ENCODE measurements around the gene RIPOR3.
"Not testable (repeated sequence)": the region's sequence is repeated elsewhere in the genome, so short reads cannot be mapped to it uniquely, and the experiment has no call there.

Gene RIPOR3

DNA sequence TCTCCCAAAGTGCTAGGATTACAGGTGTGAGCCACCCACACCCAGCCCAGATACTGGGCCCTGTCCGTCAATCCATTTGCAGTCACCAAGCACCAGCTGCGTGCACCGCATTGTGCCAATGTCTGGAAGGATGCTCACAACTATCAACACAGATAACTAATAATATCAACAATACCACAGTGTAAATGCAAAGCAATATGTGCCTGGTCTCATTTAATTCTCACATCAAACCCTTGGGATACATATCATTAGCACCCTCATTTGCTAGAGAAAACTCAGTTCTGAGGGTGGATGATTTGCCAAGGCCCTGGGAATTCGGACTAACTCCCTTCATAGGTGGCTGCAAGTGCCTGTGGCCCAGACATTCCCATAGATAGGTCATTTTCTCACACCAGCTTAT is 14.5 kb downstream of the RIPOR3 start:
- DNase-seq = no peak

DNA sequence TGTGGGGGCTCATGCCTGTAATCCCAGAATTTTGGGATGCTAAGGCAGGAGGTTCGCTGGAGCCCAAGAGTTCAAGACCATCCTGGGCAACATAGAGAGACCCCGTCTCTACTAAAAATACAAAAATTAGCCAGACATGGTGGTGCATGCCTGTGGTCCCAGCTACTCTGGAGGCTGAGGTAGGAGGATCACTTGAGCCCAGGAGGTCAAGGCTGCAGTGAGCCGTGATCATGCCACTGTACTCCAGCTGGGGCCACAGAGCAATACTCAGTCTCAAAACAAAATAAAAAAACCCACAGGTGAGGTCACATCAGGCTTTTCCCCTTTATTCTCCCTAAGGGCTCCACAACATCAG is 15.0 kb downstream of the RIPOR3 start:
- DNase-seq = not testable (repeated sequence)

DNA sequence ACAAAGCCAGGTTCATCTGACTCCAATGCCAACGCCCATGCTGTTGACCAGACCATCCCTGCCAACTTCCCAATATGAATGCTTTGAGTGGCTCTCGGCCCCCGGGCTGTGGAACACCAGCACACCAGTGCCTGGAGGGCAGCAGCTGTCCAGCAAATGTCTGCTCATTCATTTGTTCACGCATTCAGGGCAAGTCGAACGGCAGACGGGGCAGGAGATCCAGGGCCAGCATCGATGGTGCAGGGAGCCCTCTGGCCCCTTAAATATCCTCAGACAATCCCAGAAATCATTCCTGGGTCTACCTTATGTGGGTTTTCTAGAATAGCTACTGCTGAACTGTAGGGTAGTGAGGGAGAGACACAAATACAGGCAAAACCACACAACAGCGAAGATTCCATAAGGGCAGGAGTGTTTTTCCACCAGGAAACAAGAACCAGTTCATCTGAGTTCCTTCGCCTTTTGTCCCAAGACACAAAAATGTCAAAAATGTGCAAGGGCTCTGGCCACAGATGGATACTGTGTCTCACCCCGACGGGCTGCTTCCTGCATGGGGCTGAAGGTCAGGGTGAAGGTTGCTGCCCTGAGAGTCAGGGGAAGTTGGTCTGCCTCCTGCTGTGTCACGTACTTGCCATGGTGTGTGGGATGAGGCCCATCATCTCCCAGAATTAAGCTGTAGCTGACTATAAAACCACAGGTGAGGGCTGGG is 15.5 kb downstream of the RIPOR3 start:
- peak; percentile 86 for DNase-seq

DNA sequence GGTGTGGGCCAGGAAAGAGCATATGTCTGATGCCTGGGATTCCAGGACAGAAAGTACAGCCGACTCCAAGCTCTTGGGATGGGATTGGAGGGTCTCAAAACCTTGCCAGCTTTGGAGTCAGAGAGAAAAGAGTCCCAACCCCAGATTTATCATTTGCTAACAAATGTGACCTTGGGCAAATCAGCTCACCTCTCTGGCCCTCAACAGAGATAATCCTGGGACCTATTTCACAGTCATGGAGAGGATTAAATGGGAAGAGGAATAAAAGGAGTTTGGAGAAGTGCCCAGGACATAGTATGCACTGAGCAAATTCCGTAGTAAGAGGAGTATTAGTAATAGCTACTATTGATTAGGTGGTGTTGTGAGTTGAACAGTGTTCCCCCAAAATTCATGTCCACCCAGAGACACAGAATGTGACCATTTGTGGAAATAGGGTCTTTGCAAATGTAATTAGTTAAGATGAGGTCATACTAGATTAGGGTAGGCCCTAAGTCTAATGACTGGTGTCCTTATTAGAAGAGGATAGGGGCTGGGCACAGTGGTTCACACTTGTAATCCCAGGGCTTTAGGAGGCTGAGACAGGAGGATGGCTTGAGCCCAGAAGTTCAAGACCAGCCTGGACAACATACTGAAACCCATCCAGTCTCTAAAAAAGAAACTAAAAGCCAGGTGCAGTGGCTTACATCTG is 17.1 kb downstream of the RIPOR3 start:
- DNase-seq = no peak

DNA sequence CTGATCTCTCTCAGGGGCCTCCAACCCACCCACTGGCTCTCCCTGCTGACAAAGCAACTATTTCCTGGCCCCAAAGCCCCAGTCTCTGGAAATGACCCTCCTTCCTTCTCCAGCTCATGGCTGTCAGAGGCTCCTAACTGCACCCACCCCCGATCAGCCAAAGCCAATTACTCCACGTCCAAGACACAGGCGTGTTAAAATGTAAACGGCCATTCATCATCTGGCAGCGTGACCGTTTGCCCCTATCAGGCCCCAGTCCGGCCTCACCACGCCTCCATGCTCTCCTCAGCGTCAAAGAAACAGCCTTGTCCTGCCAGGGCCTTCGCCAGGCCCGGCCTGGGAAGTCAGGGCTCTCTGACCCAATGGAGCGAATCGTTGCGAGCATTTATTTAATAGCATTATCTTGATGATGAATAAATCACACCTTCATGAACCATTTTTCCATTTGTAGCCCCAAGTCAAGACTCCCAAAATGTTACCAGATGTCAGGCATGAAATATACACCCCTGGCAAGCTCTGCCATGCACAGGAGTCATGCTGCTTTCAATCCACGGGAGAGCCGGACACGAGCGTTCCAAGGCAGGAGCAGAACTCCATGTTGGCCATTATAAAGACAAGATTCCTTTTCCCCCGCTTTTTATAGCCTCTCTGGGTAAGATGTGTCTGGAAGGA is 17.7 kb downstream of the RIPOR3 start:
- no peak for DNase-seq

DNA sequence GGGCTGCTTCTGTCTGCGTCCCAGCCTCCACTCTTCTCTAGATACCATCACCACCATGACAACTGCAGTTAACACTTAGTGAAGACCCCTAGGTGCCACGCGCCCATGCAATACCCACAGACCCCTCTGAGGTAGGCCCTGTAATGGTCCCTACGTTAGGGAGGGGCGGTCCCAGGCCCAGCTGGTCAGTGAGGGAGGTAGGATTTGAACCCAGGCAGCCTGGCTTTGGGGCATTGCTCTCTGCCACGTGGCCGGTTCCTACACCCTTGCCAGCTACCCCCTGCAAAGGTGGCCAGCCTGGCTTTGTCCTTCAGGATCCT is 18.2 kb downstream of the RIPOR3 start:
- no peak for DNase-seq

DNA sequence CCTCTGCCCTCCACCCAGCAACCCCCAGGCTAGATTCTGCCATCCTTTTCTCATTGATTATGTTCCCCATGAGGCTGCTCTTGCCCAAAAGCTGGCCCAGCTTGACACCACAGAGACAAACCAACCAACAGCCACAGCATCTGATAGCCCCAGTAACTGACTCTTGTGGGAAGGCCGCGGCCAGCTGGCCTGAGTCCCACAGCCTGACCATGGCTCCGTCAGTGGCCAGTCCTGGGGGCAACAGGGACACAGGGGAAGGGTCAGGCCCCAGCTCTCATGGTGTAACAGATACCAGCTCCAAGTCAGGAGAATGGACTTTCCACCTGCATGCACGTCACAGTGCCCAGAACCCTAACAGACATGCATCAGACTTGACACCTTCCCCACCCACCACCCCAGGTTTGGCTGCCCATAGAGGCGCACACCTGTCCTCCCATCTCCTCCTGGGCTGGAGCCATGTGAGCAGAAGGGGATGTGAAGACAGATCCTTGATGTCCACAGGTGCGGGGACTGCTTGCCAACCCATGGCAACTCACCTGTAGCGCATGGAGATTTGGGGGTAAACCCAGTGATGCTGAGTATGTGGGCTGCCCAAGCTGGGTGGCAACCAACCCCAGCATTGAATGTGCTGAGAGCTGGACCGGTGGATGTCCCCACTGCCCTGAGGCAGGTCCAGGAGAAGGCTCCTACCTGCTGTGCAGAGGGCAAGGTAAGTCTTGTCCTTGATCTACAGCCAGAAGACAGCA is 18.8 kb downstream of the RIPOR3 start:
- no peak for DNase-seq

DNA sequence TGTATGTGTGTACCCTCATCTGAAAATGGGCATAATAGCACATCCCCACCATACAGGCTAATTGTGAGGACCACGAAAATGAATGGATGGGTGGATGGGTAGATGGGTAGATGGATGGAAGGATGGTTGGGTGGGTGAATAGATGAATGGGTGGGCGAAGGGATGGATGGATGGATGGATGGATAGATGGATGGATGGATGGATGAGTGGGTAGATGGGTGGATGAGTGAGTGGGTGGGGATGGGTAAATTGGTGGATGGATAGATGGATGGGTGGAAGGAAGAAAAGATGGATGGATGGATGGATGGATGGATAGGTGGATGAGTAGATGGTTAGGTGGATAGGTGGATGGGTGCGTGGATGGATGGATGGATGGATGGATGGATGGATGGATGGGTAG is 19.7 kb downstream of the RIPOR3 start:
- DNase-seq = no peak

DNA sequence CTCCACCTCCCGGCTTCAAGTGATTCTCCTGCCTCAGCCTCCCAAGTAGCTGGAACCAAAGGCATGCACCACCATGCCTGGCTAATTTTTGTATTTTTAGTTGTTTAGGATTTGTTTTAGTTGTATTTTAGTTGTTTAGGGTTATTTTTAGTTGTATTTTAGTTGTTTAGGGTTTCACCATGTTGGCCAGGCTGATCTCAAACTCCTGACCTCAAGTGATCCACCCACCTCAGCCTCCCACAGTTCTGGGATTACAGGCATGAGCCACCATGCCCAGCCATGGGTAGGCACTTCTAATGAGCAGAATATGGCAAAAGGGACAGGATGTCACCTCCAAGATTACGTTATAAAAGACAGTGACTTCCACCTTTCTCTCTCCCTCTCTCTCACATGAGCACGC is 20.3 kb downstream of the RIPOR3 start:
- DNase-seq = not testable (repeated sequence)

DNA sequence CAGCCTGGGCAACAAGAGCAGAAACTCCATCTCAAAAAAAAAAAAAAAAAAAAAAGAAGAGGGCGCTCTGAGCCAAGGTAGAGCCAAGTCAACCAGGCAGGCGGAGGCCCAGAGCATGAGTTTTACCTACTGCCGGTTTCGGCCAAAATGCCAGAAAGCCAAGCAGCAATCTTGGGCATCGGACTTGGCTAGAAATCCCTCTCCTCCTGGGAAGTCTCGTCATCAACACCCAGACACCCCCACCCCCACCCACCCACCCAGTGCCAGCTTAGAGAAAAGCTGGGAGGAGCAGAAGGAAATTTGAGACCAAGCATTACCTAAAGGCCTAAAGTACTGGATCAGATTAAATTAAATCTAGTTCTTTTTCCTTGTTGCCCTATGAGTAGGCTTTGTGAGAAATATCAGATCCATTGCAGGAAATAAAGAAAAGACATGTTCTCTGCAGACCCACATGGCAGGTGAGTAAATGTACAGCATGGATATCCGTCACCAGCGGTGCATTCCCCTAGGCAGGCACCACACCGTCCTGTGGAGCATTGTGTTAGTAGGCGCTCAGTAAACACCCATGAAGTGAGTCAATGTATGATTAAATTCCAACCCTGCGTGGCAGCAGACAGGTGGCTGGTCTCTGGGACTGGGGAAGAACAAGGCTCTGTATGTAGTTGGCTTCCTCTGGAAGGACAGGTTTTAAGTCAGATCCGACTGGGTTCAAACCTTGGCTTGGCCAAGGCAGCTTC is 21.0 kb downstream of the RIPOR3 start:
- DNase-seq = peak; percentile 73

DNA sequence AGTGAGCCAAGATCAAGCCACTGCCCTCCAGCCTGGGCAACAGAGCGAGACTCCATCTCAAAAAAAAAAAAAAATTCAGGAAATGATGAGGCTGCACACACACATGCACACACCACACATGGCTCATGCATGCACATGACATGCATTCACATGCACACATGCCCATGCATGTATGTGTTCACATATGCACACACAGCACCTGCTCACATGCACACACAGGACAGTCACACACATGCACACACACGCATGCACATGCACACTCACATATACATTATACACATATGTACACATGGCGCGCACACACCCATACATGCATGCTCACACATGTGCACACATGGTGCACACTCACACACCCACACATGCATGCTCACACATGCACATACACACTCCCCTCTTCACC is 22.5 kb downstream of the RIPOR3 start:
- DNase-seq = no peak

DNA sequence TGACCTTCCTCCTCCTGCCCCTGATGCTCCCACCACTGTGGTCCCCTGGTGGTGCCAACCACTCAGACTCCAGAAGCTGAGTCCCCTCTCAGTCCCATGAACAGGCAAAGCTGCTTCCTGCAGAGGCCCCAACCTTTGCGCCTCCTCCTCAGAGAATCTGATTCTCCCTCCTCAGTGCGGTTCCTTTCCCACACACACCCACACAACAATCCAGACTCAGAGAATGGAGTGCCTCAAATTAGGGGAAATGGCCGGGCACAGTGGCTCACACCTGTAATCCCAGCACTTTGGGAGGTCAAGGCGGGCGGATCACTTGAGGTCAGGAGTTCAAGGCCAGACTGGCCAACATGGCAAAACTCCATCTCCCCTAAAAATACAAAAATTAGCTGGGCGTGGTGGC is 23.0 kb downstream of the RIPOR3 start:
- no peak for DNase-seq

DNA sequence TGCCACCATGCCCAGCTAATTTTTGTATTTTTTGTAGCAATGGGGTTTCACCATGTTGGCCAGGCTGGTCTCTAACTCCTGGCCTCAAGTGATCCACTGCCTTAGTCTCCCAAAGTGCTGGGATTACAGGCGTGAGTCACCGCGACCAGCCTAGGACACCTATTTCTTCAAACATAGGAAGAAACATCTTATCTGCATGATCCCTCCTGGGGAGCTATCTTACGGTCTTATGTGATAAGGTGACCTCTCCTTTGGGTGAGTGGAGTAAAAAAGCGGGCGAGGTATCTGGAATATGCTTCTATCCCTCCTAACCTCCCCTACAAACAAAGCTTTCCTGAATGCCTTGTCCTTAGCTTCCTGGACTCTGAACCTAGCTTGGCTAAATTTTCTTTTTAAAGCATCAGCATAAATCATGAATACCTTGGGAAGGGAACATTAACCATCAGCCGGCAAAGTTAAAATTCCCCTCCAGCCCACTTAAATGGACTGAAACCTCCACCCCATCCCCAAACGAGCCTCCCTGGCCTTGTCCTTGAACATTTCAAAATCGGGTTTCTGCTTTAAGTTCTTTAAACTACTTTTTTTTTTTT is 24.5 kb downstream of the RIPOR3 start:
- DNase-seq = no peak

DNA sequence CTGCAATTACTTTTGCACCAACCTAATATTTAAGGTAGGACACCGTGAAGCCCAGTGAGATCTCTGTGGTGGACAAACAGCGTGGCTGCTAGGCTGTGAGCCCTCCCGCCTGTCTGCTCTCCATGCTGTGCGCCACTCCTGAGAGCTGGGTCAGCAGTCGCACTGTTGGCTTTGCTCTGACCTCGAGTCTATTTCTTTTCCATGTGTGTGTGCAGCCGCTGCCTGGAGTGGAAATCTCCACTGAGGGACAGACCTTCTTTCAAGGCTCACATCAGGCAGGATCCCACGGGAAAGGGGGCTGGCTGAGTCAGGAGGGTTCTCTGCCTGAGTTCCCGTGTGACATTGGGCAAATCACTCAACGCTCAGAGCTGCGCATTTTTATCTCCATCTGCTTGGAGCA is 27.1 kb downstream of the RIPOR3 start:
- DNase-seq = no peak

DNA sequence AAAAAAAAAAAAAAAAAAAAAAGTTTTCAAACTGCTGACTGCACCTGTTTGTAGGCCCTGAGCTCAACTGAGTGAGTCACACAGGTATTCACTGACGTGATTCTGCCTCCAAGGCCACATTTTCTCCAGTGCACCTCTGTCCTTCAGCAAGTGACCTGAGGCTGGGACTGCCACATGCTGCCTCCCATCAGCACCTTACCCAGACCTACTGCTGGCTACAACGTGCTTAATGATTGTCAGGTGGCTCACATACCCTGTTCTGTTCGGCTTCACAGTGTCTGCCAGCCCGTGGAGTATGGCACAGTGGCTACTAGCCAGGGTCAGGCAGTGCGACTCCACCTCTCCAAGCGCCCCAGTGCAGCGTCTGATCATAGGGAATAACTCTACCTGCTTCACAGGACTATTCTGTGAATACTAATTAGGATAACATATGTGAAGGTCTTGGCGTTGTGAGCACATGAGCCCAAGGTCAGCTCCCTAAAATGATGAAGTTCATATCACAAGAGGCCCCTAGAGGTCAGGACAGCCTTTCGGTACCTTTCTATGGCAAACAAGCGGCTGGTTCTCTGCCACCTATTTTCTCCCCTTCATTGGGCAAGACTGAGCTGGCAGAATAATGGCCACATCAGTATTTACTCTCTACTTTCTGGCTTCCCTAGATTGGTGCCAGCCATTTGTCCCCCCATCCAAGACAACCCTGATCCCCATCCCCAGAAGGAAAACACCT is 28.1 kb downstream of the RIPOR3 start:
- peak; percentile 89 for DNase-seq

DNA sequence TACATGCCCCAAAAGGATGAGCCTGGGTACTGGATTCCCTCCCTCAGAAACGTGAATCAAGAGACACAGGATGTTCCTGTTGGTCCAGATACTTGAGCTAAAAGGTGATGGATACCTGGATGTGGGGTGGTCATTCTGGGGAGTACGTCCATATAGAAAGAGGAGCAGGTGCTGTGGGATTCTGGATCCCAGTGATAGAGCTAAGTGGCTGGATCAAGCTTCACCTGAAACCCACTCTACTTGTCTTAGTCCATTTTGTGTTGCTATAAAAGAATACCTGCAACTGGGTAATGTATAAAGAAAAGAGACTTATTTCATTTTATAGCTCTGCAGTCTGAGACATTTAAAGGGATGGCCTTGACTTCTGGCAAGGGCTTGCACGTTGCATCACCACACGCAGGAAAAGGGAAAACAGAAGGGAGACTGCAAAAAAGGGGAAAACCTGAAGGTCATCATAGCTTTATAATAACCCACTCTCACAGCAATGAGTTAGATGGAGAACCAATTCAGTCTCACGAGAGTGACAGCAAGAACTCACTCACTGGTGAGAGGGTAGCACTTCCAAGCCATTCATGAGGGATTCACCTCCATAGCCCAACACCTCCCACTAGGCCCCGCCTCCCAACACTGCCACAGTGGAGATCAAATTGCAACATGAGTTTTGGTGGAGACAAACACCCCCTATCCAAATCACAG is 31.2 kb downstream of the RIPOR3 start:
- DNase-seq = no peak

DNA sequence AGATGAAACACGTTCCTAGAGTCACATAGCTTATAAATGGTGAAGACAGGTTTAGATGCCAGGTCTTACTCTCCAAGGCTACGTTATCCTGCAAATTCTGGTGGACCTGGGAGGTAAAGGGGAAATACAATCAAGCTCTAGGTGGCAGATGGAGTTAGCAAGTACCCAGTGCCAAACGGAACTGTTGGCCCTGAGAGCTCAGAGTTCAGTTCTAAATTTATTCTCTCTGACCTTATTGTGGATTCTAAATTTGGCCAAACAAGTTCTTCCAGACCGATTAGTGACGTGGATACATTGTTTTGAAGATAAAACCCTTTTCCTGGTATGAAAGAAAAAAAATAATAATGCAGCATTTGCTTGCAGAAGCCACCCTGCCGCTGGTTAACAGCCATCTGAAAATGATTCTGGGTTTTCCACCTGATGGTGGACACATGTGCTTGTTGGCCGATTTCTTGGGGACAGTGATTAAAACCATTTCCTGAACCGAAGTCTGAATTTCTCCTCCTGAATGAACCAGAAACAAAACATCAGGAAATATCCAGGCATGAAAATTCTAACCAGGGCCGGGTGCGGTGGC is 32.5 kb downstream of the RIPOR3 start:
- DNase-seq = no peak

DNA sequence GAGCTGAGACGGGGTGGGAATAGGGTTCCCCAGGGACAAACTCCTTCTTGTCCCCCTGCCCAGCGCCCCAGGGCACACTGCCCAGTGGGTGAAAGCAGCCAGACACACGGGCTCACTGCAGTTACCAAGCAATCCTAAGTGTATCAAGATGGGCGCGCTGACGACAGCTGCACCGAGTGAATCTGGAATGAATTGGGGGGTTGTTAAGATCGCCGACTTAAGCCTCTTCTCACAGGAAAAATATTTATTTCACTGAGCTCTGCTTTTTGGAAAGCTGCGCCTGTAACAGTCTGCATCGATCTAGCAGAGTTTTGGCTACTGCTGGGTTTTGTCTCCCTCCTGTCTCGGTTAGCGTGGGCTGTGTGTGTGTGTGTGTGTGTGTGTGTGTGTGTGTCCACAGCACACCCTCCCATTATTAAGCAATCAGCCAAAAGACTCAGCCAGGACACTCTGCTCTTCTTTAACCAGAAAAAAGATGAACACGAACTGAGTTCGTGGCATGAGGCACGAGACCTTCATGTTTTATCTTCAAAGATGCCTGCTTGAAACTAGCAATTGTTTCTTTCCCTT is 35.9 kb downstream of the RIPOR3 start:
- DNase-seq = peak; percentile 67

DNA sequence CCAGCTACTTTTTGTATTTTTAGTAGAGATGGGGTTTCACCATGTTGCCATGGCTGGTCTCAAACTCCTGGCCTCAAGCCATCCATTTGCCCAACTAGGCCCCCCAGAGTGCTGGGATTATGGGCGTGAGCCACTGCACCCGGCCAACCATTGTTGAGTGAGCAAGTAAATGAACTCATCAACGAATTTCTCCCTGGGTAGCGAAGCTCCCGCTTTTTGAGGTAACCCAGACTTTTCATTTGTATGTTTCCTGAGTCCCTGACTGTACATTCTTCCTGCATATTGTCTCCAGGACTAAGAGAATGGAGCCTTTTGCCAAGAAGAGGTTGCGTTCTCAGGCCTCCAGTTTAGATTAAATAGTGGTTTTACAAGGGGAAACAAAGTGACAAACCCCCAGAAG is 36.4 kb downstream of the RIPOR3 start:
- no peak for DNase-seq

DNA sequence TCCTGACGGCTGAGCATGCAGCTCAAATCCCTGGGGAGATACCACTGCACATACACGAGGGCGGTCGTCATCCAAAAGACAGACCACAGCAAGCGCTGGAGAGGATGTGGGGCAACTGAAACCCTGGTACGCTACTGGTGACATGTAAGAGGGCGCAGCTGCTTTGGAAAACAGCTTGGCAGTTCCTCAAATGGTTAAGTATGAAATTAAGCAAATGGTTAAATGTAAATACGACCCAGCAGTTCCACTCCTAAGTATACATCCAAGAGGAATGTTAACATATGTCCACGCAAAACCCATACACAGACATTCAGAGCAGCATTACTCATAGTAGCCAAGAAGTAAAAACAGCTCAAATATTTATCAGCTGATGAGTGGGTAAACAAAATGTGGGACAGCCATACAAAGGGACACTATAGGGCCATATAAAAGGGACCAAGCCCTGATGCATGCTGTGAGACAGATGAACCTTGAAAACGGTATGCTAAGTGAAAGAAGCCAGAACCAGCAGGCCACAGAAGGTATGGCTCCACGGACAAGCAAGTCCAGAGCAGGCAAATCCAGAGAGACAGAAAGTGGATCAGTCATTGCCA is 38.5 kb downstream of the RIPOR3 start:
- DNase-seq = no peak
